ENCODE data around the gene CABCOCO1.

CABCOCO1 gene

DNA sequence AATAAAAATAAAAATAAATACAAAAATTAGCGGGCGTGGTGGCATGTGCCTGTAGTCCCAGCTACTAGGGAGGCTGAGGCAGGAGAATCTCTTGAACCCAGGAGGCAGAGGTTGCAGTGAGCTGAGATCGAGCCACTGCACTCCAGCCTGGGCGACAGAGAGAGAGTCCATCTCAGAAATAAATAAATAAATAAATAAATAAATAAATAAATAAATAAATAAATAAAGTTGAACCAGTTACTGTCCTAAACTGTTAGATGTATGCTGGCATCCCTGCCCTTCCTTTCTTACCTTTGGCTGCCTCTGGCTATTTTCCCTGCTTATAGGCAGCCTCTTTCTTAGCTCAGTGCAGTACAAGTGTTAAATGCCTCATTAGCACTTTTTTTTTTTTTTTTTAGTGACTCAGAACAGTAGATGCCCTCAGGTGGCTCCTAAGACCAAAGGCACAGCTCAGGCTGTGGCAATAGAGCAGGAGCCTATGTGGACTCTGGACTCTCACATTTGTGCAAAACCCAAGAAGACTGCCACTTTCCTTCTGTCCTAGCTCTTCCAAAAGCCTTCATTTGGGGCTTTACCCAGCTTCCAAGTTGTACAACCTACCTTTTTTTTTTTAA, 30.6 kb upstream of the CABCOCO1 start:
- DNase-seq (ENCODE audit: low read depth): no peak
- no peak overlapping the region for H3K4me3 ChIP-seq (ENCODE audit: low read length)
- no peak for TF ChIP-seq CTCF (conservative IDR thresholded peaks at IDR 0.05; ENCODE audit: low read depth, low read length)

DNA sequence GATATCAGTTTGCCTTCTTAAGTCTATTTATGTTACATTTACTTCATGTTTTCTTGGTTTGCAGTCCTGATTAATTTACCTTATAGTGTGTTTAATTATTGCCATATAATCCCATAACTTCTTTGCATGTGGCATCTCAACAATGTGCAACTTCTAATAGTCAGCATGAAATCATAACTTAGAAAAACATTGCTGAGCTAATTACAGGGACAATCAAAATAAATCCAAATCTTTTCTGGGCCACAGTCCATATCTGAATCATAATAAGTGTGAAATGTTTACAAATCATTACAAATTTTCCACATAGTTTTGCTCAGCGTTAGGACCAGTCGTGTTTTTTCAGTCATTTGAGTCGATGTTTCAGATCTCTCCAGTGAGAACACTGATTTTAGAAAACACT, 29.1 kb upstream of the CABCOCO1 start:
- DNase-seq (ENCODE audit: low read depth): peak; percentile 83
- no peak for TF ChIP-seq CTCF (conservative IDR thresholded peaks at IDR 0.05; ENCODE audit: low read depth, low read length)
- no peak overlapping the region for H3K4me3 ChIP-seq (ENCODE audit: low read length)

GRCh38 chr10:61634746-61635145, 28.0 kb upstream of the CABCOCO1 start:
- H3K4me3 ChIP-seq (ENCODE audit: low read length): no peak overlapping the region
- DNase-seq (ENCODE audit: low read depth): no peak
- no peak for TF ChIP-seq CTCF (conservative IDR thresholded peaks at IDR 0.05; ENCODE audit: low read depth, low read length)

- no peak overlapping the region for H3K4me3 ChIP-seq (ENCODE audit: low read length)
- TF ChIP-seq CTCF (conservative IDR thresholded peaks at IDR 0.05; ENCODE audit: low read depth, low read length): no peak
- no peak for DNase-seq (ENCODE audit: low read depth)
Measured at GRCh38 chr10:61635471-61635870, 27.3 kb upstream of the CABCOCO1 start.

DNA sequence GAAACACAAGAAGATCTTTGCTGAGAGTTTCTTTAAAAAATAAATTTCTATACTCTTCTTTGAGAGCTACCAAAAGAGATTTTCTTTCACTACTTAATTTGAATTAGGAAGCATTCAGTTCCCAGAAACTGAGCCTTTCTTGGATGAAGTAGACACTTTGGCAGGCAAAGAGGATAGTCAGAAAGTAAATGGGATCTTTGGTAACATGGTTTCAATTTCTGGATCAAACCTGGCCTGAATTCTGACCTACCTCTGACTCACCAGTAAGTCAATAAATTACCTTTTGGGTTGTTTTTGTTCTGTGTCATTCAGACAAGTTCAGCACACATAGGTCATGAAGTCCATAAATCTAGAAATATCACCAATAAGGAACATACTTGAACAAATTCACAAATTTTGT, 26.8 kb upstream of the CABCOCO1 start:
- TF ChIP-seq CTCF (conservative IDR thresholded peaks at IDR 0.05; ENCODE audit: low read depth, low read length): no peak
- no peak for DNase-seq (ENCODE audit: low read depth)
- no peak overlapping the region for H3K4me3 ChIP-seq (ENCODE audit: low read length)

DNA sequence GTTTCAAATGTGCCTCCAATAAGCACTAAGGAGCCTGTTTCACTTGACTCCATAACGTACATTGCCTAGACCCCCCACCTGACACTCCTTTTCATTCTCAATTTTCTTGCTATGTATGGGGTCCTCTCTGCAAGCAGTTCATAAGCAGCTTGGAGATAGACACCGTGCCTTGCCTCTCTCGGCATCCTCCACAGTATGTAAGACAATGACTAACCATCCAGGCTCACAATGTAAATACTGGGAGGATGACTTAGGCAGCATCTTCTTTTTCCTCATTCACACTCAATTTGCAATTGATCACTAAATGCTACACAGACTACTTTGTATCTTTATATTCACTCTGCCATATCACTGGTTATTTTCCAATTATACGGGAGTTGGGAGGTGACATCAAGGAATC, 22.8 kb upstream of the CABCOCO1 start:
- DNase-seq (ENCODE audit: low read depth): no peak
- TF ChIP-seq CTCF (conservative IDR thresholded peaks at IDR 0.05; ENCODE audit: low read depth, low read length): no peak
- H3K4me3 ChIP-seq (ENCODE audit: low read length): no peak overlapping the region

DNA sequence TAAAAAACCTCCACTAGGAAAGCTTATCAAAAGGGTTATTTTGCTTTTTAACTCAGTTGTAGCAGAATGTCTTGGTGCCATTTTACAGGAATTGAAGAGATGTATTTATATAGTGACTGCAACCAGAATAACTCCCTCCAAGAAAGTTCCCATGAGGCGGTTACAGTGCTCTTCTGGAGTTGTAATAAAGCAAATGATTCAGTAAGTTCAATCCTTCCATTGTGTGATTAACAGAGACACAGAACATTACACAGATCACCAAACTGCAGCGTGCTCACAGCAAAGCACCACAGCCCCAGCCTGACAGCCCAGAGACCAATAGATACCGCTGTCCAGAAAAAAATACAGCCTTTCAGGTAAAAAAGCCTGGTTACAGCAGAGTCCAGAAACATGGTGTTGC, 21.9 kb upstream of the CABCOCO1 start:
- H3K4me3 ChIP-seq (ENCODE audit: low read length): no peak overlapping the region
- no peak for DNase-seq (ENCODE audit: low read depth)
- no peak for TF ChIP-seq CTCF (conservative IDR thresholded peaks at IDR 0.05; ENCODE audit: low read depth, low read length)

All from retinal pigment epithelial cell (primary cell).